ENCODE measurements around the gene UVRAG. TPM values are rescaled to one million over a fixed set of nuclear protein-coding genes. Genes with fewer than 3 reads are reported as not detected.

UVRAG gene
- total and polyA plus RNA-seq, 2 of the 13 experiments (the other 11 are each of a cell fraction or from before 2014, with no cell fraction given): 9.7 to 17.3 TPM

GRCh38 chr11:76148941-76149613, 334.1 kb downstream of the UVRAG start (continued):
- TF ChIP-seq, protein P1, sequence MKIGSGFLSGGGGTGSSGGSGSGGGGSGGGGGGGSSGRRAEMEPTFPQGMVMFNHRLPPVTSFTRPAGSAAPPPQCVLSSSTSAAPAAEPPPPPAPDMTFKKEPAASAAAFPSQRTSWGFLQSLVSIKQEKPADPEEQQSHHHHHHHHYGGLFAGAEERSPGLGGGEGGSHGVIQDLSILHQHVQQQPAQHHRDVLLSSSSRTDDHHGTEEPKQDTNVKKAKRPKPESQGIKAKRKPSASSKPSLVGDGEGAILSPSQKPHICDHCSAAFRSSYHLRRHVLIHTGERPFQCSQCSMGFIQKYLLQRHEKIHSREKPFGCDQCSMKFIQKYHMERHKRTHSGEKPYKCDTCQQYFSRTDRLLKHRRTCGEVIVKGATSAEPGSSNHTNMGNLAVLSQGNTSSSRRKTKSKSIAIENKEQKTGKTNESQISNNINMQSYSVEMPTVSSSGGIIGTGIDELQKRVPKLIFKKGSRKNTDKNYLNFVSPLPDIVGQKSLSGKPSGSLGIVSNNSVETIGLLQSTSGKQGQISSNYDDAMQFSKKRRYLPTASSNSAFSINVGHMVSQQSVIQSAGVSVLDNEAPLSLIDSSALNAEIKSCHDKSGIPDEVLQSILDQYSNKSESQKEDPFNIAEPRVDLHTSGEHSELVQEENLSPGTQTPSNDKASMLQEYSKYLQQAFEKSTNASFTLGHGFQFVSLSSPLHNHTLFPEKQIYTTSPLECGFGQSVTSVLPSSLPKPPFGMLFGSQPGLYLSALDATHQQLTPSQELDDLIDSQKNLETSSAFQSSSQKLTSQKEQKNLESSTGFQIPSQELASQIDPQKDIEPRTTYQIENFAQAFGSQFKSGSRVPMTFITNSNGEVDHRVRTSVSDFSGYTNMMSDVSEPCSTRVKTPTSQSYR (CRISPR knock-in tag; IDR thresholded peaks at IDR 0.05; ENCODE audit: borderline replicate concordance): no peak
- TF ChIP-seq, protein P2, sequence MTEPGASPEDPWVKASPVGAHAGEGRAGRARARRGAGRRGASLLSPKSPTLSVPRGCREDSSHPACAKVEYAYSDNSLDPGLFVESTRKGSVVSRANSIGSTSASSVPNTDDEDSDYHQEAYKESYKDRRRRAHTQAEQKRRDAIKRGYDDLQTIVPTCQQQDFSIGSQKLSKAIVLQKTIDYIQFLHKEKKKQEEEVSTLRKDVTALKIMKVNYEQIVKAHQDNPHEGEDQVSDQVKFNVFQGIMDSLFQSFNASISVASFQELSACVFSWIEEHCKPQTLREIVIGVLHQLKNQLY (CRISPR knock-in tag; IDR thresholded peaks at IDR 0.05): no peak
- TF ChIP-seq ZNF207 (IDR thresholded peaks at IDR 0.05; ENCODE audit: borderline replicate concordance) (no peak), FOXA1 (IDR thresholded peaks at IDR 0.05) (no peak), FOXA1 (CRISPR knock-in tag; IDR thresholded peaks at IDR 0.05) (peak; percentile 59; the same call in 1 of the 2 replicates), ZBTB20 (CRISPR knock-in tag; IDR thresholded peaks at IDR 0.05; ENCODE audit: borderline replicate concordance, low read depth) (no peak), SOX6 (IDR thresholded peaks at IDR 0.05) (no peak), SOX6 (CRISPR knock-in tag; IDR thresholded peaks at IDR 0.05) (peak; percentile 40), ZNF160 (CRISPR knock-in tag; IDR thresholded peaks at IDR 0.05) (no peak), CCAR2 (optimal IDR thresholded peaks at IDR 0.05; ENCODE audit: low read depth, low read length) (no peak), SKIL (CRISPR knock-in tag; IDR thresholded peaks at IDR 0.05; ENCODE audit: borderline replicate concordance) (no peak), ZNF672 (CRISPR knock-in tag; IDR thresholded peaks at IDR 0.05) (no peak), ZMYM2 (CRISPR knock-in tag; IDR thresholded peaks at IDR 0.05) (no peak), NFKBIZ (CRISPR knock-in tag; IDR thresholded peaks at IDR 0.05) (no peak), DPF2 (CRISPR knock-in tag; IDR thresholded peaks at IDR 0.05; ENCODE audit: borderline replicate concordance, low read depth) (peak; percentile 57; the same call in 1 of the 2 replicates), ZNF253 (CRISPR knock-in tag; IDR thresholded peaks at IDR 0.05; ENCODE audit: borderline replicate concordance) (no peak), ZMYM4 (CRISPR knock-in tag; IDR thresholded peaks at IDR 0.05) (no peak), NFKB2 (CRISPR knock-in tag; IDR thresholded peaks at IDR 0.05; ENCODE audit: borderline replicate concordance) (no peak), PCBP1 (IDR thresholded peaks at IDR 0.05; ENCODE audit: borderline replicate concordance, low read depth, low read length) (no peak), FLYWCH1 (CRISPR knock-in tag; IDR thresholded peaks at IDR 0.05) (no peak)
- TF ChIP-seq, protein P3, sequence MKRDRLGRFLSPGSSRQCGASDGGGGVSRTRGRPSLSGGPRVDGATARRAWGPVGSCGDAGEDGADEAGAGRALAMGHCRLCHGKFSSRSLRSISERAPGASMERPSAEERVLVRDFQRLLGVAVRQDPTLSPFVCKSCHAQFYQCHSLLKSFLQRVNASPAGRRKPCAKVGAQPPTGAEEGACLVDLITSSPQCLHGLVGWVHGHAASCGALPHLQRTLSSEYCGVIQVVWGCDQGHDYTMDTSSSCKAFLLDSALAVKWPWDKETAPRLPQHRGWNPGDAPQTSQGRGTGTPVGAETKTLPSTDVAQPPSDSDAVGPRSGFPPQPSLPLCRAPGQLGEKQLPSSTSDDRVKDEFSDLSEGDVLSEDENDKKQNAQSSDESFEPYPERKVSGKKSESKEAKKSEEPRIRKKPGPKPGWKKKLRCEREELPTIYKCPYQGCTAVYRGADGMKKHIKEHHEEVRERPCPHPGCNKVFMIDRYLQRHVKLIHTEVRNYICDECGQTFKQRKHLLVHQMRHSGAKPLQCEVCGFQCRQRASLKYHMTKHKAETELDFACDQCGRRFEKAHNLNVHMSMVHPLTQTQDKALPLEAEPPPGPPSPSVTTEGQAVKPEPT (CRISPR knock-in tag; IDR thresholded peaks at IDR 0.05; ENCODE audit: low read depth): no peak
- TF ChIP-seq, protein P4, sequence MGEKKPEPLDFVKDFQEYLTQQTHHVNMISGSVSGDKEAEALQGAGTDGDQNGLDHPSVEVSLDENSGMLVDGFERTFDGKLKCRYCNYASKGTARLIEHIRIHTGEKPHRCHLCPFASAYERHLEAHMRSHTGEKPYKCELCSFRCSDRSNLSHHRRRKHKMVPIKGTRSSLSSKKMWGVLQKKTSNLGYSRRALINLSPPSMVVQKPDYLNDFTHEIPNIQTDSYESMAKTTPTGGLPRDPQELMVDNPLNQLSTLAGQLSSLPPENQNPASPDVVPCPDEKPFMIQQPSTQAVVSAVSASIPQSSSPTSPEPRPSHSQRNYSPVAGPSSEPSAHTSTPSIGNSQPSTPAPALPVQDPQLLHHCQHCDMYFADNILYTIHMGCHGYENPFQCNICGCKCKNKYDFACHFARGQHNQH (CRISPR knock-in tag; IDR thresholded peaks at IDR 0.05): no peak

Data from HepG2 (cell line).